ENCODE results near the gene AP2B1.
"Not testable (repeated sequence)": the region's sequence is repeated elsewhere in the genome, so short reads cannot be mapped to it uniquely, and the experiment has no call there.

Gene AP2B1

GRCh38 chr17:35700150-35700549 lies 113.0 kb downstream of the AP2B1 start:
- TF ChIP-seq CTCF (IDR thresholded peaks at IDR 0.05; ENCODE audit: low read length, missing control alignments) = no peak
- DNase-seq (ENCODE audit: low read depth) = peak; percentile 10
- H3K4me3 ChIP-seq (replicated peaks; ENCODE audit: low read depth, low read length) = no peak overlapping the region

GRCh38 chr17:35701491-35701890 lies 114.4 kb downstream of the AP2B1 start:
- DNase-seq (ENCODE audit: low read depth) = no peak
- TF ChIP-seq CTCF (IDR thresholded peaks at IDR 0.05; ENCODE audit: low read length, missing control alignments) = no peak
- H3K4me3 ChIP-seq (replicated peaks; ENCODE audit: low read depth, low read length) = no peak overlapping the region

GRCh38 chr17:35703308-35703707 lies 116.2 kb downstream of the AP2B1 start:
- not testable (repeated sequence) for H3K4me3 ChIP-seq (replicated peaks; ENCODE audit: low read depth, low read length); DNase-seq (ENCODE audit: low read depth)

GRCh38 chr17:35705230-35705629 lies 118.1 kb downstream of the AP2B1 start:
- DNase-seq (ENCODE audit: low read depth) = no peak
- no peak for TF ChIP-seq CTCF (IDR thresholded peaks at IDR 0.05; ENCODE audit: low read length, missing control alignments)
- no peak overlapping the region for H3K4me3 ChIP-seq (replicated peaks; ENCODE audit: low read depth, low read length)

- no peak for DNase-seq (ENCODE audit: low read depth)
- no peak overlapping the region for H3K4me3 ChIP-seq (replicated peaks; ENCODE audit: low read depth, low read length)
- TF ChIP-seq CTCF (IDR thresholded peaks at IDR 0.05; ENCODE audit: low read length, missing control alignments) = no peak
Measured at GRCh38 chr17:35705705-35706104, 118.6 kb downstream of the AP2B1 start.

- no peak overlapping the region for H3K4me3 ChIP-seq (replicated peaks; ENCODE audit: low read depth, low read length)
- no peak for TF ChIP-seq CTCF (IDR thresholded peaks at IDR 0.05; ENCODE audit: low read length, missing control alignments)
- peak; percentile 7 for DNase-seq (ENCODE audit: low read depth)
Measured at GRCh38 chr17:35708149-35708548, 121.0 kb downstream of the AP2B1 start.

- no peak for TF ChIP-seq CTCF (IDR thresholded peaks at IDR 0.05; ENCODE audit: low read length, missing control alignments)
- no peak for DNase-seq (ENCODE audit: low read depth)
- no peak overlapping the region for H3K4me3 ChIP-seq (replicated peaks; ENCODE audit: low read depth, low read length)
Measured at GRCh38 chr17:35708951-35709350, 121.8 kb downstream of the AP2B1 start.

- TF ChIP-seq CTCF (IDR thresholded peaks at IDR 0.05; ENCODE audit: low read length, missing control alignments) = no peak
- H3K4me3 ChIP-seq (replicated peaks; ENCODE audit: low read depth, low read length) = no peak overlapping the region
- peak; percentile 51 for DNase-seq (ENCODE audit: low read depth)
Measured at GRCh38 chr17:35709874-35710273, 122.8 kb downstream of the AP2B1 start.
